Pancreas (tissue), 10 donors: ENCODE results near the gene ZNF18. TPM values are rescaled to one million over a fixed set of nuclear protein-coding genes. Genes with fewer than 3 reads are reported as not detected.

ENCODE experiments used
- ATAC-seq, 4 donors: fragments of 200-7000 bp; cut with Tn5 transposase; one replicate each; pipeline versions ENCODE4 v1.8.0 to v1.9.1; 2020; ENCODE audit warnings: mild to moderate bottlenecking in 4 of 4, moderate library complexity in 4 of 4
- DNase-seq, 6 donors: peaks; one replicate each; pipeline ENCODE4 v3.0.0-alpha.2; 2020
- FAIRE-seq: peaks from 2 replicates; lab custom pipeline; 2012; peaks lifted over from hg19 to GRCh38; lab: Jason Lieb, UNC
- H3K27ac ChIP-seq, 4 donors: fragments of 200-600 bp; sonication (generic); 1 replicate in 3 of 4; 2 replicates in 1 of 4; pipeline versions ENCODE4 v1.5.0 to v1.8.0; 2020
- H3K27me3 ChIP-seq, 4 donors: fragments of 200-600 bp; one replicate each; pipeline ENCODE4 v1.8.0; 2021
- H3K36me3 ChIP-seq, 3 donors: fragments of 200-600 bp; sonication (generic) in 1 of 3; one replicate each; pipeline versions ENCODE4 v1.5.0 to v1.8.0; 2020 to 2021
- H3K4me1 ChIP-seq, 3 donors: fragments of 200-600 bp; one replicate each; pipeline ENCODE4 v1.8.0; 2021
- H3K4me3 ChIP-seq, 4 donors: fragments of 200-600 bp; sonication (generic) in 2 of 4; one replicate each; pipeline versions ENCODE4 v1.5.0 to v1.8.0; 2020 to 2021
- H3K9me3 ChIP-seq, 4 donors: fragments of 200-600 bp; one replicate each; pipeline ENCODE4 v1.8.0; 2021
- CTCF ChIP-seq, 4 donors: fragments of 200-600 bp; sonication (generic) in 3 of 4; IDR thresholded peaks; one replicate each; pipeline versions ENCODE4 v1.5.0 to v1.8.0; 2021; ENCODE audit warnings: antibody characterized with exemption in 4 of 4
- WGBS, 2 donors: extraction: QIAGEN DNeasy Blood & Tissue Kit; methylation state at CpG; one replicate each; pipeline ENCODE4 v1.1.7; 2013; 5-methylcytosine and 5-hydroxymethylcytosine counted together
- intact Hi-C, 3 donors: fragments of 100-400 bp; cut with DNase I; formaldehyde crosslinking; loops; one replicate each; pipeline versions ENCODE4 v1.11.1 to v1.14.2; 2022
- polyA plus RNA-seq, 2 donors: library from polyadenylated mRNA; stranded (reverse); fragments of 200-250 nt; gene quantifications; one replicate each; pipeline ENCODE4 v1.2.3, GENCODE V29; 2013
- total RNA-seq, 6 donors: library from RNA; stranded (reverse); fragmentation: NEBNext Ultra II Directional in 4 of 6; extraction: Animal tissue kit (Norgen Biotek cat#: 25700) in 4 of 6; gene quantifications; one replicate each; pipeline versions ENCODE4 v1.2.1 to v1.2.4, GENCODE V29; 2021 to 2023
- donor health status: healthy with polysubstance abuse.
- donor health status: DM: no; HTN: no; CAD: no; lungs with moderate emphysema.
- donor health status: DM: no; HTN: no; CAD: no.
- donor health status: control.
- donor health status: control.
- donor health status: Bipolar disorder and iron deficiency.
- donor health status: DM: yes; HTN: yes; CAD: no.
- donor health status: DM: no; HTN: no; CAD: no.
- donor health status: DM: no; HTN: no; CAD: no.
- donor health status: DM: yes; HTN: yes; CAD: no.

Gene ZNF18
- total and polyA plus RNA-seq, 8 donors = 2.1 to 7.0 (median 3.3) TPM

- no peak for FAIRE-seq
- WGBS, 2 donors = 29 to 50% methylated on average over 1 of the region's 1 CpG
- Histone ChIP-seq H3K27me3 (no peaks in the 10 kb centered on the region), H3K36me3 (no peaks in the 10 kb centered on the region), H3K4me1 (peaks cover 0 to 30% (median 14%) of the 10 kb centered on the region in 3 donors), H3K9me3 (no peaks in the 10 kb centered on the region), H3K27ac (no peak overlapping the region), H3K4me3 (no peak overlapping the region)
- DNase-seq = no peak
- TF ChIP-seq CTCF (IDR thresholded peaks at IDR 0.05) = no peak
- ATAC-seq = no peak
- intact Hi-C loops = no loop called here
These were observed 30.4 kb upstream of the ZNF18 start for GRCh38 chr17:12027658-12028057.

GRCh38 chr17:12024327-12024726 is 27.1 kb upstream of the ZNF18 start:
- ATAC-seq = no peak
- no peak for TF ChIP-seq CTCF (IDR thresholded peaks at IDR 0.05)
- H3K4me1 ChIP-seq = peaks cover 0 to 30% (median 8%) of the 10 kb centered on the region in 3 donors

GRCh38 chr17:12022310-12022709 is 25.0 kb upstream of the ZNF18 start:
- H3K27me3 ChIP-seq = no peaks in the 10 kb centered on the region
- no peak overlapping the region for H3K4me3 ChIP-seq
- no peaks in the 10 kb centered on the region for H3K9me3 ChIP-seq
- intact Hi-C loops = no loop called here
- no peak for ATAC-seq
- no peak for FAIRE-seq
- TF ChIP-seq CTCF (IDR thresholded peaks at IDR 0.05) = no peak
- peaks cover 0 to 30% (median 8%) of the 10 kb centered on the region in 3 donors for H3K4me1 ChIP-seq
- H3K27ac ChIP-seq = no peak overlapping the region
- 60 to 64% methylated on average over 2 of the region's 2 CpGs for WGBS, 2 donors
- no peaks in the 10 kb centered on the region for H3K36me3 ChIP-seq
- no peak for DNase-seq

More at GRCh38 chr17:12024327-12024726, 27.1 kb upstream of the ZNF18 start:
- Histone ChIP-seq H3K36me3 (no peaks in the 10 kb centered on the region), H3K4me3 (no peak overlapping the region), H3K27ac (no peak overlapping the region), H3K9me3 (no peaks in the 10 kb centered on the region), H3K27me3 (no peaks in the 10 kb centered on the region)
- WGBS, 2 donors = 14 to 22% methylated on average over 1 of the region's 1 CpG
- FAIRE-seq = peak; percentile 47
- intact Hi-C loops = no loop called here
- no peak for DNase-seq

GRCh38 chr17:12021623-12022140 is 24.4 kb upstream of the ZNF18 start:
- DNase-seq (no peak), ATAC-seq (no peak), FAIRE-seq (no peak)
- TF ChIP-seq CTCF (IDR thresholded peaks at IDR 0.05) = no peak
- H3K4me3 ChIP-seq = peak overlapping the region; percentile 83 to 99 (median 94)
- no peaks in the 10 kb centered on the region for H3K27me3 ChIP-seq
- H3K4me1 ChIP-seq = peaks cover 0 to 30% (median 8%) of the 10 kb centered on the region in 3 donors
- H3K9me3 ChIP-seq = no peaks in the 10 kb centered on the region
- H3K36me3 ChIP-seq = no peaks in the 10 kb centered on the region
- 0 to 2% methylated on average over 3 of the region's 3 CpGs for WGBS, 2 donors
- intact Hi-C loops = no loop called here
- peak overlapping the region in 3 of 4 donors; percentile 84 to 86 (median 85) for H3K27ac ChIP-seq
